Esophagus squamous epithelium (tissue), 4 donors: Measurements from ENCODE around the gene CFAP92.

Experiments used
- POLR2A ChIP-seq, 4 donors: fragments of 450-650 bp; IDR thresholded peaks; one replicate each; pipeline ENCODE4 v1.6.1; 2017; ENCODE audit warnings: antibody characterized with exemption in 4 of 4, mild to moderate bottlenecking in 4 of 4, moderate library complexity in 3 of 4
- TF ChIP-seq, protein P1 (sequence below), 6 experiments: fragments of 450-650 bp in 4 of 6; fragments of 200-600 bp in 2 of 6; sonication (generic) in 2 of 6; IDR thresholded peaks; one replicate each; pipeline ENCODE4 v1.5.1; 2016 to 2019; ENCODE audit warnings: antibody characterized with exemption in 6 of 6, mild to moderate bottlenecking in 4 of 6, moderate library complexity in 4 of 6

DNA sequence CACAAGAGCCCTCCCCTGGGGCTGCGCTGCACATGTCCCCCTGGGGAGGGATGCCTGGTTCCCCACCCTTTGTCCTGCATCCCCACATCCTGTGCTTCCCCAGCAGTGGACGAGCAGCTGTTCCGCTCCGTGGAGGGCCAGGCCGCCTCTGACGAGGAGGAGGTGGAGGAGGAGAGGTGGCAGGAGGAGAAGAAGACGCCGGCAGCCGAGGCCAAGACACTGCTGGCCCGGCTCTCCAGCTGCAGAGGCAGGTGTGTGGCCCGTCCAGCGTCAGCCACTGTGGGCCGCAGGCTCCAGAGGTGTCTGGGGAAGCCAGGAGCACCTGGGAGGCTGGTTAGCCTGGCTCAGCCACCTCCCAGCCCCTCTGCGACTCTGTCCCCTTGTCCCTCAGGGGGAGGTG is 38.8 kb upstream of the CFAP92 start:
- TF ChIP-seq, protein P1, sequence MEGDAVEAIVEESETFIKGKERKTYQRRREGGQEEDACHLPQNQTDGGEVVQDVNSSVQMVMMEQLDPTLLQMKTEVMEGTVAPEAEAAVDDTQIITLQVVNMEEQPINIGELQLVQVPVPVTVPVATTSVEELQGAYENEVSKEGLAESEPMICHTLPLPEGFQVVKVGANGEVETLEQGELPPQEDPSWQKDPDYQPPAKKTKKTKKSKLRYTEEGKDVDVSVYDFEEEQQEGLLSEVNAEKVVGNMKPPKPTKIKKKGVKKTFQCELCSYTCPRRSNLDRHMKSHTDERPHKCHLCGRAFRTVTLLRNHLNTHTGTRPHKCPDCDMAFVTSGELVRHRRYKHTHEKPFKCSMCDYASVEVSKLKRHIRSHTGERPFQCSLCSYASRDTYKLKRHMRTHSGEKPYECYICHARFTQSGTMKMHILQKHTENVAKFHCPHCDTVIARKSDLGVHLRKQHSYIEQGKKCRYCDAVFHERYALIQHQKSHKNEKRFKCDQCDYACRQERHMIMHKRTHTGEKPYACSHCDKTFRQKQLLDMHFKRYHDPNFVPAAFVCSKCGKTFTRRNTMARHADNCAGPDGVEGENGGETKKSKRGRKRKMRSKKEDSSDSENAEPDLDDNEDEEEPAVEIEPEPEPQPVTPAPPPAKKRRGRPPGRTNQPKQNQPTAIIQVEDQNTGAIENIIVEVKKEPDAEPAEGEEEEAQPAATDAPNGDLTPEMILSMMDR (IDR thresholded peaks at IDR 0.05): no peak
- no peak for TF ChIP-seq POLR2A (IDR thresholded peaks at IDR 0.05)
